GM18909 (cell line): ENCODE results near the gene ZDHHC14.

ENCODE experiments used
- ATAC-seq: cut with Tn5 transposase; IDR thresholded peaks from one replicate; pipeline ENCODE4 v1.9.1; 2021; ENCODE audit warnings: mild to moderate bottlenecking; ENCODE audit not compliant: unreplicated experiment, poor library complexity

The ZDHHC14 gene

GRCh38 chr6:157511682-157512381 lies 130.8 kb downstream of the ZDHHC14 start:
- ATAC-seq, result no peak

- no peak for ATAC-seq
Observed at GRCh38 chr6:157512382-157512682, 131.3 kb downstream of the ZDHHC14 start.

DNA sequence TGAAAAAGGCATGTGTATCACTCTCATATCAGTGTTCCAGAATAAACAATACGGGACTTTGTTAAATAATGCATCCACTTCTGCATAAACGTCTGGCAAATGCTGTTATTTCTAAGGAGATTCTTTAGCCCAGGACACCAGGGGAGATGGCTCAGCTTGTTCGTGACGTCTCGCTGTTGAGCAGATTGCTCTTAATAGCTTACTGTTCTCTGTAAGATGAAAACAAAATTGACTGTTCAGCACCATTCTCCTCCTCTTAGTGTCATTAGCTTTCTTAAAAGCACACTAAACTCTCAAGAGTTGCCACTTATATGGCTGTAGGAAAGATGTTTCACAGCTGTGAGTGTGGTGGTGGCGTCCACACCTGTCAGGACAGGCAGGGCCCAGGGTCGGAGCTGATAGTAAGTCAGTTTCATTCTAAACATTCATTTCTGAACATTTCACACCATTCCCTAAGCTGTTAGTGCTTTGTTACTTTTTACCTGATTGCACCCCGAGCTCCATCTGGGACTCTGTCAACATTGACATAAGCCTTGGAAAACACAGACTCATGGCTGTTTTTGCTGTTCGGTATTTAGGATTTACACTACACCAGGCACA lies 132.1 kb downstream of the ZDHHC14 start:
- no peak for ATAC-seq

DNA sequence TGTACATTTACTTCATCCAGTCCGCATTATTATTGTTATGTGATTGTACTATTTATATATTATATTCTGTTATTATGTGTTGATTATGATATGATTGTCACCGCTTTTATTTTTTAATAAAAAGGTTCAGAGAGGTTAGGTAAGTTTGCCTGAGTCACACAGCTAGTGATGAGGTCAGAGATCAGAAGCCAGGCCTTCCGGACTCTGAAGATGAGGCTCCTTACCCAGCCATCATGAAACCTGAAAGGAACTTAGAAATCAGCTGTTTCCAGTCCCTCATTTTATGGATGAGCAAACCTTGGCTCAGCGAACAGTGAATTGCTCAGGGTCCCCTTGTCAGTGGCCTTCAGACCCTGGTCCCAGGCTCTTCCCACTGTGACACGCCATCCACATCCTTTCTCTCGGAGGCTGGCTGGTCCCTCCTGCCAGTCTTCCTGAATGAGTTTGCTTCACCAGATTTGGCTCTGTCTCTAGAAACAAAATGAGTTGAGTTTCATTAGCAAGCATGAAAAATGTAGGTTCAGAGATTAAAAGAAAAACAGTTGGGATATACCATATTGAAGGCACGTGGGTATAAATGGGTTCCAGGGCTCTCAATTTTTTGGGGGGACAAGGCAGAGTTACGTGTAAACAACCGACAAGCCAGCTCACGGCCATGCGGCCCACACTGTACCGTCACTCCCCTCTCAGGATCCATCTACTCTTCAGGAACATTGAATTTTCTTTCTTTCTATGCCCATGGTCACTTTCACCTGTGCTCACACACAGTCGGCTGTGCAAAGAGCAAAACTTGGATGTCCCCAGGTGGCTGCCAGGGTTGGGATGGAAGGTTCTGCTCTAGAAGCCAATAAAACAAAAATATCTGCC lies 132.9 kb downstream of the ZDHHC14 start:
- no peak for ATAC-seq

GRCh38 chr6:157514659-157515496 lies 133.9 kb downstream of the ZDHHC14 start:
- no peak for ATAC-seq

GRCh38 chr6:157516319-157517026 lies 135.5 kb downstream of the ZDHHC14 start:
- peak; percentile 64 for ATAC-seq

DNA sequence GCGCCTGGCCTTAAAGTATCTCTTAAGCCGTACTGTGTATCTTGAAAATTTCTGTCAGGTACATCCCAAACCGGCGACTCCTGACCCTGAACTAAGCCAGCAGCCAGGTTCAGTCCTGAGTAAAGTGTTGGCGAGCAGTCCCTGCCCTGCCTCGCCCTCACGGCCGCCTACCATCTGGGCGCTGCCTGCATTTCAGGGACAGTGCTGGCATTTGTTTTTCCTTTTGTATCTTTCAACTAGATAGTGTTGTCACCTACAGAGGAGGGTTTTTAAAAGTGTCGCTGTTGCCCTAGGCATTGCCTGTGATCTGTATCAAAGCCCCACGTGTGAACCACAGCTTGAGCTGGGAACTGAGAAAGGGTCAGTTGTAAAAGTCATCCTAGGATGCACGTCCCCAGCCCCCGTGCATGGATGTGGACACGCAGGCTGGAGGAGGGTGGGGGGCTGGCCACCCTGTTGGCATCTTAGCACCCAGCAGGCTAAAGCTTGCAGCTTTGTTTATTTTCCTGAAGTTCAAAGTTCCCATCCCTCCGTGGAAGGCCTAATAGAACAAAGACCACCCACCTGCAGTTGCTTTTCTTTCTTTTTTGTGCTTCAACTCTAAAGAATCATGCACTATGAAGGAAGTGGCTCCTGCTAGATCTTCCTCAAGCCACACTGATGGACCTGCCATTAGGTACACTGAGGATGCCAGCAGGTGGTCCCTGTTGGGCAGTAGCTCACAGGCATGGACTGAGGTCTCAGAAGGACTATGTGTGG lies 136.8 kb downstream of the ZDHHC14 start:
- no peak for ATAC-seq

DNA sequence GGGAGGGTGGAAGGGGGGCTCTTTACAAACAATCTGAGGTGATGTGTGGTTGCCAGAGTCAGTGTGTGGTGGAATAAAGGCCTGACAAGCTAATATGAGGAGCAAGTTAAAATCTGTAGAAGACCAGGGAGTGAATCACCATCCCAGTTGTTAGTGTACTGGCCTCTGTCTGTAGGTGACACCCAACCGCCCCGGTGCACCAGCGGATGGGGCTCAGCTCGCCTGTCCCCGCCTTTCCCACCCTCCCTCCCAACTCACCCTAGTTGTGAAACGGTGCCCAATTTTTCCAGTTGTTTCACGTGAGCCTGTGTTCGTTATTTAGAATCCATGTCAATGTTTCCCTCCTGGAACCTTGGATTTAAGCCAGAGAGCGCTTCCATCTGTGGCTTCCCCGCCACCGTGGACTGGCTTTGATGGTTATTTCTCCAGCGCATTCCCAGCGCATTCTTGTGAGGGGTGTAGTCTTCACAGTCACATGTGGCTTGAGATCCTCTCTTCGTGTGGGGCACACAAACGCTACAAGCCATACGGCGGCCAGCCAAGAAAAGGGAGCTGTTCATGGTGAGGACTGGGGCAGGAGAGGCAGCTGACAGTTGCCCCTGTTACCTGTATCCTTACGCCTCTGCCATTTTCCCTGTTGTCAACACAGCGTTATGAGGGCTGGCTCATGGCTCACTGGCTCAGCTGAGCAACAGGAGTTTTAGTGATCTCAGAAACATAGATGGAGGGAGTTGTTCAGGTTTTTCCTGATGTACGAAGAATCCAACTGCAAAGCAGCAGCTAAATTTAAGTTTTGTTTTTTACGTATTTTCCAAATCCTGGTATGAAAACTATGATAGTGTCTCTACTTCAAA lies 137.6 kb downstream of the ZDHHC14 start:
- ATAC-seq, result no peak

DNA sequence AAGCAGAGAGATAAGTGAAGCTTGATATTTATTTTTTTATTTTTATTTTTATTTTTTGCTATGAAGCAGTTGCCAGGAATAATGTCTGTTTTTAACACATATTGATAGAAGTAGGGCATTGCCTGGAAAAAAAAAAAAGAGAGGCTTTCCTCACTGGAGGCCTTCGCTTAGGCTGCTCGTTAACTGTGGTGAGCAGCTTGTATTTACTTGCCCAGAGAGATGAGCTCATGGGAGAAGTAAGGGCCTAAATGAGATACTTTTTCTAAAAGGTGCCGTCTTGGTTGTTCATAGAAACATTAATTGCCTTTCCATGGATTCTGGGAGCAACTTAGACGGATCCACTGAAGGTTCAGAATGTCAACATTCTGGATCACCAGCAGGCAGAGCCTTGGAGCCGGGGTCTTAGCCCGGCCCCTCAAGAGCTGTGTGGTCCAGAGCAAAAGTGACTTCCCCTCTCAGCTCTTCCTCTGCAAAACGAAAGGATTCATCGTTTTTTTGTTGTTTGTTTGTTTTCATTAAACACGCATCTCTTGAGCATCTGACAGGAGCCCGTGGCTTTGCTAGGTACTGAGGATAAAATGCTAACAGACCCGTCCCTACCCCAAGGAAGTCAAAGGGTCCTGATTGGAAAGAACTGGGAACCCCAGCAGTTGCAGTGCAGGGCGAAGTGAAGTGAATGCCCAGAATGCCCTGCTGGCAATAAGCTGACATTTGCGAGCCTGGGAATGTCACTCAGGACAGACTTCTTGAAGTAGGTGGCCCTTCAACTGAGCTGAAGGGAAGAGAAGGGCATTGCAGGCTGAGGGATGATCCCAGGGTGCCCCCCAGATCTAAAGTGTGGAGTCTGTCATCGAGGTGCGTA lies 138.5 kb downstream of the ZDHHC14 start:
- ATAC-seq, result no peak

DNA sequence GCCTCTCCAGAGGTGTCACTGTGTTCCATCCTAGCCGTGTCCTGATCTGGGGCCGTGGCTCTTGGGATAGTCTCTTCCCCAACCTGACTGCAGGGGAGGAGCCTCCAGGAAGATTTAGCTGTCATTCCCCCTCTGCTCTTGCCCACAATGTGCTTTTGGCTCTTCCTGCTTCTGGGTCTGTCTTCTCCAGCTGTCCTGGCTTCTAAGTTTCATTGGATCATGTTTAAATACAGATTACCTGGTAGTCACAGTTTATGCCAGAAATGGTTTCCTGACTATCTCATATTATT lies 139.1 kb downstream of the ZDHHC14 start:
- ATAC-seq, result no peak

DNA sequence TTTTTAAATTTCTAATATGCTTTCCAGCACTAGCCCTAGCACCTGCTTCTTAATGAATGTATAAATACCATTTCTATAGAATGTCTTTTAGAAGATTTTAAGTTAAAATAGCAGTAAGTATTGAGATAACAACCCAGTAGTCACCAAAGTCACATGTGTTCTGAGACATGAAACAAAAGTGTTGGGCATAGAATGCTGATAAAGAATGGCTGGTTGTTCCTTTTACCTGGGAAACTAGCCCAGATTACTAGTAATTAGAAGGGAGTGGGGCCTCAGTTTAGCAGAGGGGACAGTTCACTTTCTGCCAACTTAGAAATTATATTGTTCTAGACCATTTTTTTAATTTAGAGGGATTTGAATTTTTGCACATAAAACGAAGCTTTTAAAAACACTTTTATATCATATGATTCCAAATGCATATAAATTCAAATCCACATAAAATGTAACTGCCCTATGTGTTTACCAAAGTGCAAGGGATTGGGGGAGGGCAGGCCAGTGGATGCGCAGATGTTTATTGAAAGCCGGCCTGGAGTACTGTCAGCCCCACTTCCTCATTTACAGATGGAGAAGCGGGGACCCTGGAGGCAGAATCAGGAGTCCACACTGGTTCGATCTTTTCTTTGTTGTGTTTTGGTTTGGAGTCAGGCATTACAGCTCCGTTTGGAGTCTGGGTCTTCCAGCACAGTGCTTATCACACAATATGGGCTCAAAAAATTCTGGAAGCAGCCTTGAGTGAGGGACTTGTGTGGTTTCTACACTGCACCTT lies 139.8 kb downstream of the ZDHHC14 start:
- no peak for ATAC-seq

DNA sequence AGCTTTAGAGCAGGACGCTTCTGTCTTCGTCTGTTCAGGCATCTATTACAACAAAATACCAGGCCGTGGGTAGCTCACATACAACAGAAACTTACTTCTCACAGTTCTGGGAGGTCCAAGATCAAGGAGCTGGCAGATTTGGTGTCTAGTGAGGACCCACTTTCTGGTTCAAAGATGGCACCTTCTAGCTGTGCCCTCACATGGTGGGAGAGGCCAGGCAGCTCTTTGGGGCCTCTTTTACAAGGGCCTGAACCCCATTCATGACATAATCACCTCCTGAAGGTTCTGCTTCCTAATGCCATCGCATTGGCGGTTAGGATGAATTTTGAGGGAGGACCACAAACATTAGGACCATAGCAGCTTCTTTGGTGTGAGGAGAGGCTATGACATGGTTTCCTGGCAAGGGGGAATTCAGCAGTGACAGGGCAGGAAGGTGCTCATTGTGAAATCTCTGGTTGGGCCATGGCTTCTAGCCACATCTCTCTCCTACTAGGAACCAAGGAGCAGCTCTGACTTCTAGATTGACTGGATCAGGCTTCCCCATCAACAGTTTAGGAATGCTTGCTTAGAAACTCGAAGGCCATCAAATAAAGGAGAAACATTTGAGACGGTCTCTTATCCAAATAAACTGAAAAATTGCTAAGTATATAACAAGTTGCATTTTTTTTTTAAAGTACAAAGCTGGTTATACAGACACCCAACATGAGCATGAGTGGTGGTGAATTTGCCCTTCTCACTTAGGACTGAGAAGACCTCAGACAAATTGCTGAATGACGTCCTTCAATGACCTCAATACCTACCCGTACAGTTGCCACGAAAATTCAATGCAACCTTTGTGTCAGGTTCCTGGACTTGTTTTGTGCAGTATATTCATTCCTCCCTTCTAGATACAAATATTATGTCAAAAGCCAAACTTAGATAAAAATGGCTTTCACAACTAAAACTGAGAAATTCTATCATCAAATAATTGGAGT lies 140.7 kb downstream of the ZDHHC14 start:
- no peak for ATAC-seq

GRCh38 chr6:157522472-157522871 lies 141.5 kb downstream of the ZDHHC14 start:
- no peak for ATAC-seq

DNA sequence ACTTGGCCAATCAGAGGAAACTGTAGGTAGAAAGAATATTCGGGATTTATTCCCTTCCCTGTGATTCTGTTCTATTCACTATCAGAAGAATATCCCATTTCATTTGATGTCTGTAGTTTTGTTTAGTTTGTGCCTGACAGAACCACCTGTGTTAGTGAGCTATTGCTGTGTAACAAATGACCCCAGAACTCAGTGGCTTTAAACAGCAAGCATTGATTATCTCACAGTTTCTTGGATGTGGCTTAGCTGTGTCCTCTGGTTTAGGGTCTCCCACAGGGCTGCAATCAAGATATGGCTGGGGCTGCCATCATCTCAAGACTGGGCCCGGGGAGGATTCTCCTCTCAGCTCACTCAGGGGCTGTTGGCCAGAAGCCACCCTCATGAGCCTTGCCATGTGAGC lies 143.7 kb downstream of the ZDHHC14 start:
- no peak for ATAC-seq

DNA sequence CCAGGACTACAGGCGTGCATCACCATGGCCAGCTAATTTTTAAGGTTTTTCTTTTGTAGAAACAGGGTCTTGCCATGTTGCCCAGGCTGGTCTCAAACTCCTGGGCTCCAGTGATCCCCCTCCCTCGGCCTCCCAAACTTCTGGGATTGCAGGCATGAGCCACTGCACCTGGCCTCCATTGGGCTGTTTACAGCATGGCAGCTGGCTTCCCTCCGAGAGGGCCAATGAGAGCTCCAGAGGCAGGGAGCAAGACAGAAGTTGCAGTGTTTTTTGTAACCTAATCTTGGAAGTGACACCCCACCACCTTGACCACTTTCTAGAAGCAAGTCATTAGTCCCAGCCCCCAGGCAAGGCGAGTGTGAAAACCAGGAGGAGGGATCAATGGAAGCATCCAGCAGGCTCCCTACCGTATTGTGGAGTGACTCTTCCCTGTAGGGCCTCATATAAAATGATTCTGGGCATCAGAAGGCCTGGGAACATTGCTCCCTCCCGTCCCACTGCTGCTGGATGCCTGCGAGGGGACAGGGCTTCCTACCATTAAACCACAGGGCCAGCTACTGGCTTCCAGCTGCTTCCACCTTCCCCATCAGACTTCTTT lies 144.4 kb downstream of the ZDHHC14 start:
- no peak for ATAC-seq
